HG03469 (cell line): ENCODE results near the gene CR1.
"Not testable (repeated sequence)": the region's sequence is repeated elsewhere in the genome, so short reads cannot be mapped to it uniquely, and the experiment has no call there.

Experiments
- ATAC-seq: cut with Tn5 transposase; IDR thresholded peaks from one replicate; pipeline ENCODE4 v1.9.1; 2021; ENCODE audit warnings: mild to moderate bottlenecking, moderate library complexity, moderate number of reproducible peaks; ENCODE audit not compliant: unreplicated experiment

Gene CR1

DNA sequence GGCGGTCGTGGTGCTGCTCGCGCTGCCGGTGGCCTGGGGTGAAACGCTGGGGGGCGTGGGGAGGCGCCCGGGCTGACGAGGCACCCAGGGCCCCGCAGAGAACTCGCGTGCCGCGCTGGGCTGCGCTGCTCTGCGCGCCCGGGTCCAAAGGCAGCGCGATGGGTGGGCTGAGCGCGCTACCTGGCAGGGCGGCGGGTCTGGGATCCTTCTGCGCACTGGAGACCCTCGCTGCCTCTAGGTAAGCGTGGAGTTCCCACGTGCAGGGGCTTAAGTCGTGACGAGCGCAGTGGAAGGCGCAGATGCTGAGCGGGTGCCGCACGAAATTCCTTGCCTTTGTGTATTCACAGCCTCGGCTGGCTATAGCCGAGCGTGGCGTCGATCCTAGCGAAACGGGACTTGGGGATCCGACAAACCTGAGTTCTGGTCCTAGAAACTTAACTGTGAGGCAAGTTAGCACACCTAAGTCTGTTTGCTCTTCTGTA lies 173.6 kb downstream of the CR1 start:
- ATAC-seq, result no peak

- ATAC-seq, result no peak
These were observed 174.2 kb downstream of the CR1 start for GRCh38 chr1:207670192-207670591.

DNA sequence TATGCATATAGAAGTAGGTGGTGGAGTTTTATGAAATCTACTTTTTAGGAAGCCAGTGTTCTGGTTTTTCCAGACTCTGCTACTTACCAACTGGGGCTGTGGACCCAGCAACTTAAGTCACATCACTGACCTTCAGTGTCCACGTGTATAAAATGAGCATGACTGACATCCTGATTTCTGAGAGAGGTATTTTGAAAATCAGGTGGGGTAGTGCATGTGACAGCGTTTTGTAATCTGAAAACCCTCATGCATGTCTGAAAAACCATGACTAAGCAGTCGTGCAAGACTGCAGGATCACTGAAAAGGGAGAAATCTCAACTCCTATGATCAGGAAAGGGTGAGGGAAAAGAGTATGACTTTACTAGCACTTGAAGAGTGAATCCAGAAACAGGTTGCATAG lies 175.0 kb downstream of the CR1 start:
- ATAC-seq, result no peak

DNA sequence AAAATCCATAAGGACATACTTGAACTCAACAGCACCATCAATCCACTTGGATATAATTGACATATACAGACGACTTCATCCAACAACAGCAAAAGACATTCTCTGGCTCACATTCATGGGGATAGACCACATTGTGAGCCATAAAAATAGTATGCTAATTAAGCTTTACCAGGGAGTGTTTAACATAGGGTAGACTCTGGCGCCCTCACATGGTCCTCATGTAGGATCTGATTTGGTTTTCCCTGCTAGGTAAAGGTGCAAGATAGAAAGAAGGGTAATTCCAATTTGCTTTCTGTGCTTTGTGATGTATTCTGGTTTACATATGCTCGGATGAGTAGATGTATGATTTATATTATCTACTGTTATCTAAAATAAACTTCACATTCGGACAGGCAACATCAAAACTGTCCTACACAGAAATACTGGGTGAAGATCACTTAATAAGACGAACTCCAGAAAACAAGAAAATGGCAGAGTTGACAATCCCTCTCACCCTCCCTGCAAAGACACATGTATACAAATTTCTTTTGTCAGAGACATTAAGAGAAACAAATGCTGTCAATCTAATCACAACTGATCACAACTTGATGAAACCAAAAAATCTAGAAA lies 176.7 kb downstream of the CR1 start:
- no peak for ATAC-seq

- ATAC-seq, result no peak
These were observed 177.4 kb downstream of the CR1 start for GRCh38 chr1:207673399-207673798.

DNA sequence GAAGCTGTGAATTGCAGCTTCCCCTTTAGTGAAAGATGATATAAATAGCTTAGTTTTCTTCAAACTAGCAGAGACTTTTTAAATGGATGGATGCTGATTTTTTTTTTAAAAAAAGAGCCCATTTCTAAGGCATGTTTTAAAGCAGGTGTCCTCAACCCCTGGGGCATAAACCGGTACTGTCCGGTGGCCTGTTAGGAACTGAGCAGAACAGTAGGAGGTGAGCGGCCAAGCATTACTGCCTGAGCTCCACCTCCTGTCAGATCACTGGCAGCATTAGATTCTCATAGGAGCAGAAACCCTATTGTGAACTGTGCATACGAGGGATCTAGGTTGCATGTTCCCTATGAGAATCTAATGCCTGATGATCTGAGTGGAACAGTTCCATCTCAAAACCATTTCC lies 180.2 kb downstream of the CR1 start:
- ATAC-seq, result no peak

DNA sequence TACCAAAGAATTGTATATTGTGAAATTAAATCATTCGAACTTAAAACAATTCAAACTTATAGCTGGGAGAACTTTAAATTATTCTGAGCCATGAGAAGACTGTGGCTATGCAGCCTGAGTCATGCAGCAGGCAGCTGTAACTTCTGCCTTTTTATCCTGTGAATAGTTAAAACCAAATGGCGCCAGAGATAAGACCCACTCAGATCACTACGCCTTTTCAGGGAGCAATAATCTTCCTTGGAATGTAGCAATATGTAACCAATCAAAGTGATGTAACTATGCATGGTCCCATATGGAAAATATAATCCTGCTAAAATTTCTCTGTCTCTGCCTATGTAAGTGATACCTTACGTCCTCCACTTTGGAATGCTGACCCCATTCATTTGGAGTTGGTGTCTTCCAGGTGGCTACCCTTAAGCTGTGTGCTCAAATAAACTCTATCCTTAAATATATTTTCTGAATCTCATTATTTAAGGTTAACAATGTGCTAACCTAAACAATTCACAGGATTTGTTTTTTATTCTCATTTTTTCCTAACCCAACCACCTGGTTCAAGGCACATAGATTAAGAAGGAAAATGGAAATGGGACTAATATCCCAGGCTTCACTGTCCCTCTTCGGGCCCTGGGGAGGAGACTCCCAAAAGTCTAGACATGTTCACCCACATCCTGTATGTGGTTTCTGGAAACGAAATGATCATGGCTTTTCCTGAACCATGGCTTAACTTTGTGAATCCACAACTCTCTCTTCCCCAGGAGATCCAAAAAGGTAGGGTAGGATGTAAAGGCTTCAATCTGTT lies 184.8 kb downstream of the CR1 start:
- not testable (repeated sequence) for ATAC-seq

- not testable (repeated sequence) for ATAC-seq
These were observed 187.0 kb downstream of the CR1 start for GRCh38 chr1:207682872-207683434.

DNA sequence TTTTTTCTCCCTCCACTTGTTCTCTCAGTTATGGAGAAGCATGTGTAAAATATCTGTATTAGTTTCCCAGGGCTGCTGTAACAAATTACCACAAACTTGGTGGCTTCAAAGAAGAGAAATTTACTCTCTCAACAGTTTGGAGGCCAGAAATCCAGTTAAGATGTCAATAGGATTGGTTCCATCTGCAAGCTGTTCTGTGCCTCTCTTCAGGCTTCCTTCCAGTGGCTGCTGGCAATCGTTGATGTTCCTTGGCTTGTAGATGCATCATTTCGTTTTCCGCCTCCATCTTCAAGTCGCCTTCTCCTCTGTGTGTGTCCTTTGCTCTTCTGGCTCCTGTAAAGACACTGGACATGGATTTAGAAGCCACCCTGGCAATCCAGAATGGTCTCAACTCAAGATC lies 194.6 kb downstream of the CR1 start:
- ATAC-seq, result not testable (repeated sequence)

DNA sequence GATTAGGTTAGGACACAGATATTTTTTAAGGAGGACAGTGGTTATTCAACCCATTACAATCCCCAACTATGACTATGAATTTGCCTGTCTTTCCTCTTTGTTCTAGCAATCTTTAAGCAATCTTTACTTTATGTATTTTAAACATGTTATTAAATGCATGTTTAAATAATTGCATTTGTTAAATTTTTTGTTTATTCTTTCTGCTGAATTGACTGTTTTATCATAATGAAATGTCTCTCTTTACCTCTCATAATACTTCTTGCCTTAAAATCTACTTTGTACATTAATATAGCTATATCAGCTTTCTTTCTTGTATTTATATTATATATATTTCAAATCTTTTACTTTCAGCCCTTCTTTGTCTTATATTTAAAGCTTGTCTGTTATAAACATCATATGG lies 195.1 kb downstream of the CR1 start:
- no peak for ATAC-seq
